Mammary epithelial cell (primary cell): ENCODE data around the gene ZNF57.

Experiments
- CTCF ChIP-seq, 2 donors: IDR thresholded peaks in 1 of 2; conservative IDR thresholded peaks in 1 of 2; 2 replicates each; pipeline ENCODE4 v1.5.1; 2011 to 2012; ENCODE audit warnings: inconsistent platforms in 2 of 2, low read length in 2 of 2, mild to moderate bottlenecking in 2 of 2, control low read depth in 1 of 2, low read depth in 1 of 2; ENCODE audit not compliant: insufficient read depth in 1 of 2; ENCODE audit errors: extremely low read depth in 1 of 2
- EZH2 ChIP-seq: IDR thresholded peaks from 2 replicates; pipeline ENCODE4 v1.6.1; 2012; ENCODE audit warnings: low read length, inconsistent platforms, borderline replicate concordance

GRCh38 chr19:2902590-2903218 lies 2.0 kb downstream of the ZNF57 start:
- TF ChIP-seq CTCF (conservative IDR thresholded peaks at IDR 0.05 in 1 of 2, IDR thresholded peaks at IDR 0.05 in 1 of 2; ENCODE audit: extremely low read depth in 1 of 2, insufficient read depth in 1 of 2, low read depth in 1 of 2, low read length in 2 of 2), result no peak
- TF ChIP-seq EZH2, result no peak
